HG03457 (cell line): ENCODE data around the gene PARL.
"Not testable (repeated sequence)": the region's sequence is repeated elsewhere in the genome, so short reads cannot be mapped to it uniquely, and the experiment has no call there.

Experiments
- ATAC-seq: cut with Tn5 transposase; IDR thresholded peaks from one replicate; pipeline ENCODE4 v1.9.1; 2021; ENCODE audit warnings: moderate number of reproducible peaks; ENCODE audit not compliant: unreplicated experiment

The PARL gene

GRCh38 chr3:183904833-183905780 lies 20.4 kb upstream of the PARL start:
- ATAC-seq, result no peak

- no peak for ATAC-seq
These were observed 13.3 kb upstream of the PARL start for GRCh38 chr3:183898028-183898431.

GRCh38 chr3:183897606-183898005 lies 12.9 kb upstream of the PARL start:
- no peak for ATAC-seq

- no peak for ATAC-seq
These were observed 11.9 kb upstream of the PARL start for GRCh38 chr3:183896610-183897009.

GRCh38 chr3:183896184-183896583 lies 11.5 kb upstream of the PARL start:
- no peak for ATAC-seq

GRCh38 chr3:183895774-183896173 lies 11.1 kb upstream of the PARL start:
- no peak for ATAC-seq

GRCh38 chr3:183895296-183895695 lies 10.6 kb upstream of the PARL start:
- ATAC-seq, result no peak

GRCh38 chr3:183892610-183893214 lies 8.0 kb upstream of the PARL start:
- no peak for ATAC-seq

- no peak for ATAC-seq
These were observed 1.1 kb upstream of the PARL start for GRCh38 chr3:183885766-183886165.

GRCh38 chr3:183884097-183884426 lies 618 bp downstream of the PARL start:
- no peak for ATAC-seq

- no peak for ATAC-seq
These were observed 1.2 kb downstream of the PARL start for GRCh38 chr3:183883291-183884096.

GRCh38 chr3:183880121-183880520 lies 4.6 kb downstream of the PARL start:
- ATAC-seq, result no peak

- ATAC-seq, result no peak
These were observed 5.4 kb downstream of the PARL start for GRCh38 chr3:183879243-183879642.

- no peak for ATAC-seq
These were observed 6.6 kb downstream of the PARL start for GRCh38 chr3:183878071-183878470.

- ATAC-seq, result not testable (repeated sequence)
These were observed 7.5 kb downstream of the PARL start for GRCh38 chr3:183877227-183877626.

GRCh38 chr3:183875411-183875810 lies 9.3 kb downstream of the PARL start:
- no peak for ATAC-seq

- no peak for ATAC-seq
These were observed 10.8 kb downstream of the PARL start for GRCh38 chr3:183873914-183874313.

GRCh38 chr3:183871541-183871940 lies 13.1 kb downstream of the PARL start:
- no peak for ATAC-seq

GRCh38 chr3:183870563-183870962 lies 14.1 kb downstream of the PARL start:
- ATAC-seq, result no peak

- ATAC-seq, result no peak
These were observed 15.9 kb downstream of the PARL start for GRCh38 chr3:183868796-183869195.

- no peak for ATAC-seq
These were observed 22.1 kb downstream of the PARL start for GRCh38 chr3:183862610-183863009.

GRCh38 chr3:183857863-183858262 lies 26.8 kb downstream of the PARL start:
- no peak for ATAC-seq
